ENCODE measurements around the gene STAT1. TPM values are rescaled to one million over a fixed set of nuclear protein-coding genes. Genes with fewer than 3 reads are reported as not detected.
"Not testable (repeated sequence)": the region's sequence is repeated elsewhere in the genome, so short reads cannot be mapped to it uniquely, and the experiment has no call there.

STAT1 gene
- total RNA-seq, 1 experiment from 2014 or later, result 25.7 TPM

- H3K4me3 ChIP-seq (ENCODE audit: insufficient read depth, low read depth, low read length), result no peak overlapping the region
- H3K27me3 ChIP-seq (ENCODE audit: control insufficient read depth, insufficient read depth, low read length), result no peaks in the 10 kb centered on the region
- H3K36me3 ChIP-seq (replicated peaks; ENCODE audit: control insufficient read depth, insufficient read depth, low read length), result peaks cover 18% of the 10 kb centered on the region
- no peak for DNase-seq
Measured at GRCh38 chr2:191008286-191008685, 5.7 kb downstream of the STAT1 start.

- H3K4me3 ChIP-seq (ENCODE audit: insufficient read depth, low read depth, low read length), result no peak overlapping the region
- H3K36me3 ChIP-seq (replicated peaks; ENCODE audit: control insufficient read depth, insufficient read depth, low read length), result peaks cover 20% of the 10 kb centered on the region
- DNase-seq, result no peak
- H3K27me3 ChIP-seq (ENCODE audit: control insufficient read depth, insufficient read depth, low read length), result no peaks in the 10 kb centered on the region
Measured at GRCh38 chr2:191006997-191007783, 6.8 kb downstream of the STAT1 start.

GRCh38 chr2:191006297-191006696 lies 7.7 kb downstream of the STAT1 start:
- no peaks in the 10 kb centered on the region for H3K27me3 ChIP-seq (ENCODE audit: control insufficient read depth, insufficient read depth, low read length)
- no peak for DNase-seq
- H3K36me3 ChIP-seq (replicated peaks; ENCODE audit: control insufficient read depth, insufficient read depth, low read length), result peaks cover 20% of the 10 kb centered on the region
- H3K4me3 ChIP-seq (ENCODE audit: insufficient read depth, low read depth, low read length), result no peak overlapping the region

GRCh38 chr2:191003405-191004309 lies 10.3 kb downstream of the STAT1 start:
- Histone ChIP-seq H3K27me3 (ENCODE audit: control insufficient read depth, insufficient read depth, low read length) (no peaks in the 10 kb centered on the region), H3K36me3 (replicated peaks; ENCODE audit: control insufficient read depth, insufficient read depth, low read length) (peaks cover 20% of the 10 kb centered on the region), H3K4me3 (ENCODE audit: insufficient read depth, low read depth, low read length) (no peak overlapping the region)
- DNase-seq, result no peak

- Histone ChIP-seq H3K27me3 (ENCODE audit: control insufficient read depth, insufficient read depth, low read length) (no peaks in the 10 kb centered on the region), H3K36me3 (replicated peaks; ENCODE audit: control insufficient read depth, insufficient read depth, low read length) (peaks cover 24% of the 10 kb centered on the region), H3K4me3 (ENCODE audit: insufficient read depth, low read depth, low read length) (no peak overlapping the region)
- no peak for DNase-seq
Measured at GRCh38 chr2:191001624-191002023, 12.3 kb downstream of the STAT1 start.

GRCh38 chr2:191001032-191001431 lies 12.9 kb downstream of the STAT1 start:
- Histone ChIP-seq H3K4me3 (ENCODE audit: insufficient read depth, low read depth, low read length) (no peak overlapping the region), H3K36me3 (replicated peaks; ENCODE audit: control insufficient read depth, insufficient read depth, low read length) (peaks cover 22% of the 10 kb centered on the region), H3K27me3 (ENCODE audit: control insufficient read depth, insufficient read depth, low read length) (no peaks in the 10 kb centered on the region)
- DNase-seq, result no peak

- Histone ChIP-seq H3K4me3 (ENCODE audit: insufficient read depth, low read depth, low read length) (no peak overlapping the region), H3K27me3 (ENCODE audit: control insufficient read depth, insufficient read depth, low read length) (no peaks in the 10 kb centered on the region), H3K36me3 (replicated peaks; ENCODE audit: control insufficient read depth, insufficient read depth, low read length) (peaks cover 24% of the 10 kb centered on the region)
- DNase-seq, result no peak
Measured at GRCh38 chr2:190999949-191000665, 13.9 kb downstream of the STAT1 start.

- Histone ChIP-seq H3K27me3 (ENCODE audit: control insufficient read depth, insufficient read depth, low read length) (no peaks in the 10 kb centered on the region), H3K36me3 (replicated peaks; ENCODE audit: control insufficient read depth, insufficient read depth, low read length) (peaks cover 29% of the 10 kb centered on the region), H3K4me3 (ENCODE audit: insufficient read depth, low read depth, low read length) (no peak overlapping the region)
- DNase-seq, result no peak
Measured at GRCh38 chr2:190999058-190999457, 14.9 kb downstream of the STAT1 start.

GRCh38 chr2:190997526-190998113 lies 16.4 kb downstream of the STAT1 start:
- Histone ChIP-seq H3K36me3 (replicated peaks; ENCODE audit: control insufficient read depth, insufficient read depth, low read length) (peaks cover 25% of the 10 kb centered on the region), H3K4me3 (ENCODE audit: insufficient read depth, low read depth, low read length) (no peak overlapping the region), H3K27me3 (ENCODE audit: control insufficient read depth, insufficient read depth, low read length) (no peaks in the 10 kb centered on the region)
- no peak for DNase-seq

- Histone ChIP-seq H3K4me3 (ENCODE audit: insufficient read depth, low read depth, low read length) (no peak overlapping the region), H3K36me3 (replicated peaks; ENCODE audit: control insufficient read depth, insufficient read depth, low read length) (peaks cover 27% of the 10 kb centered on the region), H3K27me3 (ENCODE audit: control insufficient read depth, insufficient read depth, low read length) (no peaks in the 10 kb centered on the region)
- DNase-seq, result no peak
Measured at GRCh38 chr2:190996947-190997346, 17.0 kb downstream of the STAT1 start.

GRCh38 chr2:190996338-190996946 lies 17.5 kb downstream of the STAT1 start:
- H3K4me3 ChIP-seq (ENCODE audit: insufficient read depth, low read depth, low read length), result no peak overlapping the region
- no peaks in the 10 kb centered on the region for H3K27me3 ChIP-seq (ENCODE audit: control insufficient read depth, insufficient read depth, low read length)
- peaks cover 27% of the 10 kb centered on the region for H3K36me3 ChIP-seq (replicated peaks; ENCODE audit: control insufficient read depth, insufficient read depth, low read length)
- DNase-seq, result peak; percentile 75

- not testable (repeated sequence) for H3K4me3 ChIP-seq (ENCODE audit: insufficient read depth, low read depth, low read length); H3K27me3 ChIP-seq (ENCODE audit: control insufficient read depth, insufficient read depth, low read length); DNase-seq
- H3K36me3 ChIP-seq (replicated peaks; ENCODE audit: control insufficient read depth, insufficient read depth, low read length), result peaks cover 27% of the 10 kb centered on the region
Measured at GRCh38 chr2:190995315-190995714, 18.7 kb downstream of the STAT1 start.

GRCh38 chr2:190994148-190994547 lies 19.8 kb downstream of the STAT1 start:
- no peaks in the 10 kb centered on the region for H3K27me3 ChIP-seq (ENCODE audit: control insufficient read depth, insufficient read depth, low read length)
- no peak overlapping the region for H3K4me3 ChIP-seq (ENCODE audit: insufficient read depth, low read depth, low read length)
- peaks cover 31% of the 10 kb centered on the region for H3K36me3 ChIP-seq (replicated peaks; ENCODE audit: control insufficient read depth, insufficient read depth, low read length)
- DNase-seq, result no peak

GRCh38 chr2:190993292-190993643 lies 20.7 kb downstream of the STAT1 start:
- Histone ChIP-seq H3K4me3 (ENCODE audit: insufficient read depth, low read depth, low read length) (no peak overlapping the region), H3K27me3 (ENCODE audit: control insufficient read depth, insufficient read depth, low read length) (no peaks in the 10 kb centered on the region), H3K36me3 (replicated peaks; ENCODE audit: control insufficient read depth, insufficient read depth, low read length) (peaks cover 33% of the 10 kb centered on the region)
- DNase-seq, result no peak

All from H7 (cell line).